H1 (cell line): ENCODE data around the gene ARHGEF7. TPM values are rescaled to one million over a fixed set of nuclear protein-coding genes. Genes with fewer than 3 reads are reported as not detected.

Experiments
- CBX5 ChIP-seq: fragments of 300-800, 300-1000 bp; sonication (generic); IDR thresholded peaks from 2 replicates; pipeline ENCODE4 v1.7.1; 2016; ENCODE audit warnings: antibody characterized with exemption, low read length, low read depth
- E2F6 ChIP-seq: IDR thresholded peaks from 2 replicates; pipeline ENCODE4 v1.6.1; 2012; ENCODE audit warnings: inconsistent platforms
- FOSL1 ChIP-seq: IDR thresholded peaks from 2 replicates; pipeline ENCODE4 v1.6.1; 2011; ENCODE audit warnings: mild to moderate bottlenecking, low read depth, low read length, moderate library complexity; ENCODE audit not compliant: insufficient read depth
- GABPA ChIP-seq: IDR thresholded peaks from 2 replicates; pipeline ENCODE4 v1.6.1; 2011; ENCODE audit warnings: mild to moderate bottlenecking, low read length, moderate library complexity, borderline replicate concordance; ENCODE audit not compliant: insufficient read depth
- NANOG ChIP-seq: IDR thresholded peaks from 2 replicates; pipeline ENCODE4 v1.6.1; 2011; ENCODE audit warnings: low read length, low read depth, mild to moderate bottlenecking, inconsistent platforms; ENCODE audit not compliant: insufficient read depth, poor library complexity, severe bottlenecking
- RNF2 ChIP-seq: fragments of 200-900, 300-1000 bp; sonication (generic); IDR thresholded peaks from 2 replicates; pipeline ENCODE4 v1.7.1; 2016; ENCODE audit warnings: borderline replicate concordance, low read depth, mild to moderate bottlenecking, antibody characterized with exemption, low read length; ENCODE audit not compliant: poor library complexity, severe bottlenecking; ENCODE audit errors: missing control alignments
- SRF ChIP-seq: IDR thresholded peaks from 2 replicates; pipeline ENCODE4 v1.6.1; 2011; ENCODE audit warnings: mild to moderate bottlenecking, low read depth, low read length, moderate library complexity
- SUZ12 ChIP-seq: fragments of 200-600 bp; sonication (generic); IDR thresholded peaks from 2 replicates; pipeline ENCODE4 v1.6.1; 2012; ENCODE audit warnings: mild to moderate bottlenecking, inconsistent platforms, low read length, moderate library complexity, mixed read lengths
- polyA plus RNA-seq, 7 experiments: library from polyadenylated mRNA; depleted of rRNA in 3 of 7; stranded (reverse) in 5 of 7; unstranded in 2 of 7; fragments of >200 nt in 5 of 7; fragments of 200-250 nt in 2 of 7; gene quantifications; 1 replicate in 5 of 7; 2 replicates in 1 of 7; 4 replicates in 1 of 7; pipeline versions ENCODE4 v1.2.1 to v1.2.3, GENCODE V29; 2011 to 2013; ENCODE audit warnings: missing spikeins in 2 of 7, mixed read lengths in 2 of 7
- total RNA-seq: library from RNA; stranded (reverse); fragmentation: NEBNext Ultra II Directional; extraction: Animal tissue kit (Norgen Biotek cat#: 25700); gene quantifications from 2 replicates; pipeline ENCODE4 v1.2.1, GENCODE V29; 2021

ARHGEF7 gene
- total and polyA plus RNA-seq, 2 of the 8 experiments (the other 6 are each of a cell fraction or from before 2014, with no cell fraction given) = 26.2 to 56.5 TPM

GRCh38 chr13:111251646-111252445 is 136.7 kb downstream of the ARHGEF7 start (continued):
- TF ChIP-seq GABPA (no peak), RNF2 (no peak), NANOG (no peak), E2F6 (no peak), FOSL1 (no peak), SRF (no peak), CBX5 (no peak), SUZ12 (no peak)
